Upper lobe of left lung (tissue), 4 donors: ENCODE results near the gene COL12A1.

Experiments
- CTCF ChIP-seq, 6 experiments: fragments of 450-650 bp in 4 of 6; fragments of 200-600 bp in 2 of 6; sonication (generic) in 2 of 6; IDR thresholded peaks; one replicate each; pipeline ENCODE4 v1.5.1; 2016 to 2019; ENCODE audit warnings: antibody characterized with exemption in 6 of 6
- EP300 ChIP-seq, 4 donors: sonication (generic); formaldehyde crosslinking; IDR thresholded peaks; one replicate each; pipeline ENCODE4 v1.5.1; 2017; ENCODE audit warnings: antibody characterized with exemption in 4 of 4, control low read depth in 2 of 4
- POLR2A ChIP-seq, 4 donors: fragments of 450-650 bp; IDR thresholded peaks; one replicate each; pipeline ENCODE4 v1.5.1; 2016 to 2017; ENCODE audit warnings: antibody characterized with exemption in 4 of 4, mild to moderate bottlenecking in 2 of 4
- POLR2AphosphoS5 ChIP-seq, 2 donors: sonication (generic); formaldehyde crosslinking; IDR thresholded peaks; one replicate each; pipeline ENCODE4 v1.5.1; 2017; ENCODE audit warnings: antibody characterized with exemption in 2 of 2

DNA sequence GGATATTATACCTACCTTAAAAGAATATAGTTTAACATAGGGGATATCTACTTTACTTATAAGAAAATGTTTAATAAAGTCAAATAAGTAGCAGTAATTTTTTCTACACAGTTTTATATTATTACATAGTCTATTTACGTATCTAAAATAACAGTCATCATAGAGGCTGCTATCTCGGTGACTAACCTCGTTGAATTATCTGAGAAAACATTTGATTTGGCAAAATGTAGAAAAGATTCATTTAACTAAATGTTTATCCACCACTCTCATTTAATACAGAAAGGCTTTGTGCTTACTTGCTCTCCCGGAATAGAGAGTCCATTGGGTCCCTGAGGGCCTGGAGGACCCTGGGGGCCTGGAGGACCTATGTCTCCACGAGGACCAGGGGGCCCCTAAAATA lies 103.6 kb downstream of the COL12A1 start:
- TF ChIP-seq CTCF (IDR thresholded peaks at IDR 0.05) (no peak), POLR2A (IDR thresholded peaks at IDR 0.05) (no peak), POLR2AphosphoS5 (IDR thresholded peaks at IDR 0.05) (no peak), EP300 (IDR thresholded peaks at IDR 0.05) (no peak)
